Spleen (tissue), 11 donors: ENCODE measurements around the gene SPTLC3. TPM values are rescaled to one million over a fixed set of nuclear protein-coding genes. Genes with fewer than 3 reads are reported as not detected.

Source experiments
- DNase-seq: peaks from one replicate; pipeline ENCODE4 v3.0.0-alpha.2; 2020
- H3K27ac ChIP-seq, 8 donors: fragments of 200-600 bp; sonication (generic) in 7 of 8; 1 replicate in 4 of 8; 2 replicates in 4 of 8; pipeline versions ENCODE4 v1.5.0 to v1.8.0; 2016 to 2021; ENCODE audit warnings: inconsistent platforms in 4 of 8, mild to moderate bottlenecking in 4 of 8, moderate library complexity in 1 of 8
- H3K27me3 ChIP-seq, 7 donors: fragments of 200-600 bp; sonication (generic) in 6 of 7; replicated peaks in 1 of 7; 1 replicate in 4 of 7; 2 replicates in 3 of 7; pipeline versions ENCODE4 v1.5.0 to v1.8.0; 2016 to 2021; ENCODE audit warnings: inconsistent platforms in 3 of 7, mild to moderate bottlenecking in 1 of 7
- H3K36me3 ChIP-seq, 6 donors: fragments of 200-600 bp; sonication (generic) in 5 of 6; 1 replicate in 4 of 6; 2 replicates in 2 of 6; pipeline versions ENCODE4 v1.5.0 to v1.8.0; 2016 to 2021; ENCODE audit warnings: inconsistent platforms in 2 of 6
- H3K4me1 ChIP-seq, 6 donors: fragments of 200-600 bp; sonication (generic) in 5 of 6; 1 replicate in 3 of 6; 2 replicates in 3 of 6; pipeline versions ENCODE4 v1.5.0 to v1.8.0; 2016 to 2021; ENCODE audit warnings: inconsistent platforms in 3 of 6
- H3K4me3 ChIP-seq, 8 donors: fragments of 200-600 bp; sonication (generic) in 7 of 8; 1 replicate in 4 of 8; 2 replicates in 4 of 8; pipeline versions ENCODE4 v1.5.0 to v1.8.0; 2016 to 2021; ENCODE audit warnings: inconsistent platforms in 4 of 8, mild to moderate bottlenecking in 4 of 8, moderate library complexity in 2 of 8
- H3K9me3 ChIP-seq, 8 donors: fragments of 200-600 bp; sonication (generic) in 7 of 8; 1 replicate in 4 of 8; 2 replicates in 4 of 8; pipeline versions ENCODE4 v1.5.0 to v1.8.0; 2016 to 2021; ENCODE audit warnings: inconsistent platforms in 4 of 8
- CTCF ChIP-seq, 11 experiments: fragments of 200-600 bp in 7 of 11; fragments of 450-650 bp in 4 of 11; sonication (generic) in 4 of 11; IDR thresholded peaks in 8 of 11; conservative IDR thresholded peaks in 3 of 11; 1 replicate in 7 of 11; 2 replicates in 4 of 11; pipeline versions ENCODE4 v1.4.0 to v1.8.0; 2016 to 2021; ENCODE audit warnings: antibody characterized with exemption in 11 of 11, inconsistent platforms in 4 of 11, mild to moderate bottlenecking in 1 of 11
- POLR2A ChIP-seq, 3 donors: fragments of 450-650 bp; IDR thresholded peaks; one replicate each; pipeline ENCODE4 v1.5.1; 2017; ENCODE audit warnings: antibody characterized with exemption in 3 of 3, mild to moderate bottlenecking in 1 of 3
- POLR2AphosphoS5 ChIP-seq, 3 donors: sonication (generic); formaldehyde crosslinking; IDR thresholded peaks; one replicate each; pipeline ENCODE4 v1.5.1; 2017; ENCODE audit warnings: antibody characterized with exemption in 3 of 3
- WGBS, 5 donors: extraction: QIAGEN DNeasy Blood & Tissue Kit in 3 of 5; methylation state at CpG; one replicate each; pipeline versions ENCODE4 v1.1.5 to v1.1.7; 2013 to 2018; 5-methylcytosine and 5-hydroxymethylcytosine counted together
- intact Hi-C: fragments of 100-400 bp; cut with DNase I; formaldehyde crosslinking; loops from one replicate; pipeline ENCODE4 v1.15.0; 2023; ENCODE audit warnings: low total_unique reads
- polyA plus RNA-seq, 3 donors: library from polyadenylated mRNA; stranded (reverse); fragments of 200-250 nt; gene quantifications; one replicate each; pipeline ENCODE4 v1.2.1, GENCODE V29; 2013
- total RNA-seq, 7 donors: library from RNA; depleted of rRNA in 3 of 7; stranded (reverse); fragments of >200 nt in 3 of 7; fragmentation: NEBNext Ultra II Directional in 4 of 7; extraction: Animal tissue kit (Norgen Biotek cat#: 25700) in 4 of 7; gene quantifications; one replicate each; pipeline versions ENCODE4 v1.1.0 to v1.2.1, GENCODE V29; 2016 to 2021
- donor health status: healthy with polysubstance abuse.
- donor health status: DM: no; HTN: no; CAD: no; lungs with moderate emphysema.
- donor health status: DM: no; HTN: no; CAD: no.
- donor health status: Bipolar disorder and iron deficiency.
- donor health status: healthy.
- donor health status: DM: no; HTN: no; CAD: no.
- donor health status: DM: yes; HTN: yes; CAD: no.

SPTLC3 gene
- total and polyA plus RNA-seq, 10 donors = 0.50 to 12.3 (median 3.7) TPM

- Histone ChIP-seq H3K4me3 (no peak overlapping the region), H3K36me3 (no peaks in the 10 kb centered on the region), H3K27ac (no peak overlapping the region), H3K9me3 (no peaks in the 10 kb centered on the region), H3K4me1 (no peaks in the 10 kb centered on the region), H3K27me3 (no peaks in the 10 kb centered on the region)
- no peak for DNase-seq
- intact Hi-C loops = no loop called here
- TF ChIP-seq POLR2AphosphoS5 (IDR thresholded peaks at IDR 0.05) = no peak
- no peak for TF ChIP-seq CTCF (IDR thresholded peaks at IDR 0.05 in 8 of 11, conservative IDR thresholded peaks at IDR 0.05 in 3 of 11)
- no peak for TF ChIP-seq POLR2A (IDR thresholded peaks at IDR 0.05)
- 66 to 100% (median 74%) methylated on average over 1 of the region's 1 CpG for WGBS, 5 donors
Observed at GRCh38 chr20:13081877-13082276, 73.1 kb downstream of the SPTLC3 start.

DNA sequence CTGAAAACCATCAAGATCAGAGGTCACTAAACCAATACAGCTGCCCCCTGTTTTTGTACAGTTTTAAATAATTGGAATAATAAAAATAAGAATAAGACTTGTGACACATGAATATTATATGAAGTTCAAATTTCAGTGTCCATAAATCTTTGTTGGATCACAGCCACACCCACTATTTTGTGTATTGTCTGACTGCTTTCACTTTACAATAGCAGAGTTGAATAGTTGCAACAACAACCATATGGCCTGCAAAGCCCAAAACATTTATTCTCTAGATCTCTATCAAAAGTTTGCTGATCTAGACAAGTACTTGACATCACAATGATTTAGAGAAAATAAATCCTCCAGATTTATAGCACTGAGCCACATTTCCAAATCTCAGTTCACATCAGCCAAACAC lies 73.6 kb downstream of the SPTLC3 start:
- Histone ChIP-seq H3K4me1 (no peaks in the 10 kb centered on the region), H3K27me3 (no peaks in the 10 kb centered on the region), H3K4me3 (no peak overlapping the region), H3K36me3 (no peaks in the 10 kb centered on the region), H3K27ac (no peak overlapping the region), H3K9me3 (no peaks in the 10 kb centered on the region)
- no peak for DNase-seq
- intact Hi-C loops = no loop called here
- TF ChIP-seq CTCF (IDR thresholded peaks at IDR 0.05 in 8 of 11, conservative IDR thresholded peaks at IDR 0.05 in 3 of 11) = no peak
- TF ChIP-seq POLR2AphosphoS5 (IDR thresholded peaks at IDR 0.05) = no peak
- no peak for TF ChIP-seq POLR2A (IDR thresholded peaks at IDR 0.05)

DNA sequence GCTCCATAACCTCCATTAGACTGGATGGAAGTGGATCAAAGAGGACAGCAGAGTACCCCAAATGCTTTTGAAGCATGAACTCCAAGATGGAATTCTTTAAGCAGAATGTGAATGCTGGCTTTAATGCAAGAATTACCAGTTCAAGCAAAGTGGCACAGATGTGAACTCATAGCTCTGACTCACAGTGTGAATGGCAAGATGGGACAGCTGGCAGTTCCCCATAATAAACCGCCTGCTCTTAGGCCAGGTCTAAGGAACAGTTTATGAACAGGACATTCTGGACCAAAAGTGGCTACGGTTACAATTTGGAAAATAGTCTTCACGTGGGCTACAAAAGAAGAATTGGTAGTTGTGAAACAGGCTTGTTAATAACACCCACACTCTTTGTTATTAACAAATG lies 76.5 kb downstream of the SPTLC3 start:
- H3K36me3 ChIP-seq = no peaks in the 10 kb centered on the region

DNA sequence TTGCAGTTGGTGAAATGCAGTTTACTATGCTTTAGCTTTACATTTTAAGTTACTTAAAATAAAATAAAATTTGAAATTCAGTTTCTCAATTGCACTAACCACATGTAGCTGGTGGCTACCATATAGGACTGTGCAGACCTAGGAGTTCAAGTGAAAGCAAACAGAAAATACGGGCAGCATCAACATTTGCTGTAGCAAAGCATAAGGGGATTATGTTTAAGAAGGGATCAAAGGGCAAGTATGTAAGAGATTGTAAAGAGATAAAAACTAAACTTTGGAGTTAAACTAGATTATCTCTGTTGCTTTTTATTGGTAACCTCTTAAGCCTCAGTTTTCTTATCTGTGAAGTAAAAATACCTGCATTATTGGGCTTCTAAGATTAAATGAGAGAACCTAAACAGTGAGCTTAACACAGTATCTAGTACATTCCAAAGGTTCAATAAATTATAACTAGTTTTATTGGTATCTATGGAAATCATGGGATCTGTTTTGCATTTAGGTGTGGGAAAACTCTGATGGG lies 81.2 kb downstream of the SPTLC3 start:
- H3K4me3 ChIP-seq = no peak overlapping the region
- no peak overlapping the region for H3K27ac ChIP-seq
- no peaks in the 10 kb centered on the region for H3K36me3 ChIP-seq
- H3K4me1 ChIP-seq = no peaks in the 10 kb centered on the region
- no peaks in the 10 kb centered on the region for H3K9me3 ChIP-seq
- no peak for DNase-seq
- WGBS, 5 donors = 78 to 88% (median 84%) methylated on average over 1 of the region's 1 CpG
- intact Hi-C loops = no loop called here
- TF ChIP-seq POLR2AphosphoS5 (IDR thresholded peaks at IDR 0.05) (no peak), POLR2A (IDR thresholded peaks at IDR 0.05) (no peak), CTCF (IDR thresholded peaks at IDR 0.05 in 8 of 11, conservative IDR thresholded peaks at IDR 0.05 in 3 of 11) (no peak)
- H3K27me3 ChIP-seq = no peaks in the 10 kb centered on the region

More for the DNA sequence above, 76.5 kb downstream of the SPTLC3 start:
- no peak overlapping the region for H3K4me3 ChIP-seq
- 55 to 87% (median 79%) methylated on average over 3 of the region's 3 CpGs for WGBS, 5 donors
- H3K27ac ChIP-seq = no peak overlapping the region
- H3K27me3 ChIP-seq = no peaks in the 10 kb centered on the region
- no peaks in the 10 kb centered on the region for H3K4me1 ChIP-seq
- no peak for DNase-seq
- intact Hi-C loops = no loop called here
- no peak for TF ChIP-seq POLR2A (IDR thresholded peaks at IDR 0.05)
- no peak for TF ChIP-seq POLR2AphosphoS5 (IDR thresholded peaks at IDR 0.05)
- TF ChIP-seq CTCF (IDR thresholded peaks at IDR 0.05 in 8 of 11, conservative IDR thresholded peaks at IDR 0.05 in 3 of 11) = no peak
- no peaks in the 10 kb centered on the region for H3K9me3 ChIP-seq
